ENCODE data around the gene BMPR1A. TPM values are rescaled to one million over a fixed set of nuclear protein-coding genes. Genes with fewer than 3 reads are reported as not detected.

Gene BMPR1A
- total and polyA plus RNA-seq, 9 of the 15 experiments (the other 6 are each of a cell fraction or from before 2014, with no cell fraction given) = 1.6 to 17.5 (median 9.1) TPM

GRCh38 chr10:86960863-86961434, 204.5 kb downstream of the BMPR1A start:
- H3K4me1 ChIP-seq (replicated peaks in 1 of 2; ENCODE audit: control insufficient read depth in 2 of 2, insufficient read depth in 2 of 2, low read length in 2 of 2) = peaks cover 45 to 77% of the 10 kb centered on the region in 2 experiments
- H3K9me3 ChIP-seq (replicated peaks; ENCODE audit: control insufficient read depth, insufficient read depth, low read depth, low read length) = no peaks in the 10 kb centered on the region
- peak overlapping the region; percentile 59 to 78 for H3K9ac ChIP-seq (ENCODE audit: insufficient read depth in 1 of 2, low read depth in 2 of 2, low read length in 2 of 2)
- H3K27ac ChIP-seq (ENCODE audit: extremely low read depth, low read depth, low read length) = peak overlapping the region; percentile 52; the same call in 2 of the 3 replicates
- H3K36me3 ChIP-seq (ENCODE audit: control insufficient read depth, insufficient read depth, low read length) = peaks cover 4% of the 10 kb centered on the region; the same call in 2 of the 3 replicates
- peak overlapping the region; percentile 83 for H2AFZ ChIP-seq (ENCODE audit: low read depth, low read length)
- DNase-seq (ENCODE audit: extremely low read depth in 1 of 4, low spot score in 3 of 4) (no peak), ATAC-seq (no peak), FAIRE-seq (no peak)
- 57% methylated on average over 4 of the region's 9 CpGs for WGBS (ENCODE audit: insufficient coverage, low coverage, missing lambda C conversion rate)
- peak overlapping the region; percentile 83 for H3K4me2 ChIP-seq (ENCODE audit: insufficient read depth, low read length)
- ChIA-PET CTCF (ENCODE audit: low intra/inter-chr PET ratio) (interaction anchor here (4.5 kb wide), 1 partner anchor 22 kb away, joined by 28 read pairs; no protein-coding TSS in a partner anchor), POLR2A (interaction anchor here (0.6 to 1.0 kb wide), 2 partner anchors 16 to 19 kb away, joined by 3 read pairs; no protein-coding TSS in a partner anchor)
- BruUV-seq (replicated peaks) = no TSS peak
- in situ Hi-C loops (cut with MboI) (no loop called here), intact Hi-C loops (cut with micrococcal nuclease) (loop anchor here (1.0 kb wide), 2 partner anchors 22 to 273 kb away; no protein-coding TSS in a partner anchor)
- no peaks in the 10 kb centered on the region for H3K27me3 ChIP-seq (ENCODE audit: control insufficient read depth in 2 of 2, insufficient read depth in 2 of 2, low read length in 2 of 2)
- no peaks in the 10 kb centered on the region for H3K9me1 ChIP-seq (ENCODE audit: control insufficient read depth, insufficient read depth, low read length)
- TF ChIP-seq ESRRA (IDR thresholded peaks at IDR 0.05; ENCODE audit: borderline replicate concordance, low read depth) (peak; percentile 56; the same call in 1 of the 2 replicates), ZNF431 (CRISPR knock-in tag; IDR thresholded peaks at IDR 0.05) (no peak), OTX1 (CRISPR knock-in tag; IDR thresholded peaks at IDR 0.05) (no peak)
- TF ChIP-seq, protein P1, sequence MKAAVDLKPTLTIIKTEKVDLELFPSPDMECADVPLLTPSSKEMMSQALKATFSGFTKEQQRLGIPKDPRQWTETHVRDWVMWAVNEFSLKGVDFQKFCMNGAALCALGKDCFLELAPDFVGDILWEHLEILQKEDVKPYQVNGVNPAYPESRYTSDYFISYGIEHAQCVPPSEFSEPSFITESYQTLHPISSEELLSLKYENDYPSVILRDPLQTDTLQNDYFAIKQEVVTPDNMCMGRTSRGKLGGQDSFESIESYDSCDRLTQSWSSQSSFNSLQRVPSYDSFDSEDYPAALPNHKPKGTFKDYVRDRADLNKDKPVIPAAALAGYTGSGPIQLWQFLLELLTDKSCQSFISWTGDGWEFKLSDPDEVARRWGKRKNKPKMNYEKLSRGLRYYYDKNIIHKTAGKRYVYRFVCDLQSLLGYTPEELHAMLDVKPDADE (conservative IDR thresholded peaks at IDR 0.05; ENCODE audit: control insufficient read depth, low read depth, low read length) = 0 out of 2 replicates have a peak, but pooled peaks have one; percentile 11
- H3K79me2 ChIP-seq (ENCODE audit: control insufficient read depth, insufficient read depth, low read length) = peaks cover 17% of the 10 kb centered on the region; the same call in 2 of the 3 replicates
- H4K20me1 ChIP-seq (replicated peaks; ENCODE audit: control insufficient read depth, insufficient read depth, low read length) = no peaks in the 10 kb centered on the region
- H3K4me3 ChIP-seq = peak overlapping the region; percentile 49; the same call in 1 of the 2 replicates

Data from K562 (cell line).